A549 (cell line): ENCODE data around the gene TMIGD1. TPM values are rescaled to one million over a fixed set of nuclear protein-coding genes. Genes with fewer than 3 reads are reported as not detected.
"Not testable (repeated sequence)": the region's sequence is repeated elsewhere in the genome, so short reads cannot be mapped to it uniquely, and the experiment has no call there.

Experiments used
- ATAC-seq, 2 experiments: fragments of 200-7000 bp in 1 of 2; fragments of >200 bp in 1 of 2; cut with Nextera tagmentation in 1 of 2; cut with Tn5 transposase in 1 of 2; 3 replicates each; pipeline versions ENCODE4 v1.8.0 to v1.9.1; 2018 to 2020; ENCODE audit warnings: mild to moderate bottlenecking in 1 of 2, moderate library complexity in 1 of 2
- CTCF ChIA-PET: fragments of 300-600 bp; sonication (Branson Sonifier 250); formaldehyde crosslinking; extraction: SDS; loops from one replicate; lab custom pipeline; 2021; ENCODE audit warnings: antibody characterized with exemption, inconsistent platforms; lab: Yijun Ruan, JAX
- POLR2A ChIA-PET: fragments of 350-600 bp; formaldehyde crosslinking; extraction: SDS; loops from one replicate; lab custom pipeline; 2021; ENCODE audit warnings: antibody characterized with exemption, inconsistent platforms; lab: Yijun Ruan, JAX
- DNase-seq, 2 experiments: peaks; one replicate each; pipeline versions ENCODE4 v3.0.0 to v3.0.0-alpha.2; 2011 to 2016; ENCODE audit warnings: low read depth in 1 of 2, low spot score in 1 of 2
- FAIRE-seq: peaks from 2 replicates; lab custom pipeline; 2011; peaks lifted over from hg19 to GRCh38; lab: Jason Lieb, UNC
- H3K27ac ChIP-seq, 2 experiments: fragments of >200 bp; sonication (Bioruptor Twin); formaldehyde crosslinking; 3 replicates each; pipeline ENCODE4 v1.5.1; 2016 to 2017
- H3K4me1 ChIP-seq: fragments of >200 bp; sonication (Bioruptor Twin); formaldehyde crosslinking; 3 replicates; pipeline ENCODE4 v1.6.1; 2016
- H3K4me2 ChIP-seq: fragments of >200 bp; sonication (Bioruptor Twin); formaldehyde crosslinking; 3 replicates; pipeline ENCODE4 v1.6.1; 2016
- H3K4me3 ChIP-seq: fragments of >200 bp; sonication (Bioruptor Twin); formaldehyde crosslinking; 3 replicates; pipeline ENCODE4 v1.5.1; 2016
- H3K9me3 ChIP-seq: fragments of >200 bp; sonication (Bioruptor Twin); formaldehyde crosslinking; 3 replicates; pipeline ENCODE4 v1.6.1; 2016
- CEBPB ChIP-seq, 2 experiments: fragments of >200 bp in 1 of 2; sonication (Bioruptor Twin) in 1 of 2; formaldehyde crosslinking in 1 of 2; IDR thresholded peaks; 2 replicates each; pipeline ENCODE4 v1.6.1; 2012 to 2016
- CHD2 ChIP-seq: fragments of 150-350 bp; IDR thresholded peaks from 2 replicates; pipeline ENCODE4 v1.6.1; 2014; ENCODE audit warnings: low read length; ENCODE audit not compliant: partially characterized antibody
- CHD4 ChIP-seq: fragments of 200-600 bp; sonication (generic); IDR thresholded peaks from 2 replicates; pipeline ENCODE4 v1.6.1; 2016; ENCODE audit warnings: antibody characterized with exemption, mild to moderate bottlenecking, borderline replicate concordance
- EHF ChIP-seq: fragments of 250-450 bp; sonication (Bioruptor Pico); IDR thresholded peaks from 2 replicates; pipeline ENCODE4 v1.5.0; 2020; ENCODE audit warnings: mild to moderate bottlenecking
- ESRRA ChIP-seq: fragments of 150-350 bp; IDR thresholded peaks from 2 replicates; pipeline ENCODE4 v1.6.1; 2014; ENCODE audit warnings: mild to moderate bottlenecking, low read length, borderline replicate concordance
- FOSB ChIP-seq: fragments of 250-450 bp; sonication (Bioruptor Pico); IDR thresholded peaks from 2 replicates; pipeline ENCODE4 v1.5.0; 2020; ENCODE audit warnings: mild to moderate bottlenecking, moderate library complexity
- GATA3 ChIP-seq: IDR thresholded peaks from 2 replicates; pipeline ENCODE4 v1.6.1; 2012; ENCODE audit warnings: borderline replicate concordance
- HES2 ChIP-seq: fragments of >200 bp; sonication (Bioruptor Twin); formaldehyde crosslinking; IDR thresholded peaks from 2 replicates; pipeline ENCODE4 v1.6.1; 2016
- HEYL ChIP-seq: fragments of 250-450 bp; sonication (Bioruptor Pico); IDR thresholded peaks from 2 replicates; pipeline ENCODE4 v1.8.0; 2021; ENCODE audit warnings: mild to moderate bottlenecking, moderate library complexity
- HOXA7 ChIP-seq: fragments of 250-450 bp; sonication (Bioruptor Pico); IDR thresholded peaks from 2 replicates; pipeline ENCODE4 v1.5.0; 2020; ENCODE audit warnings: mild to moderate bottlenecking, moderate library complexity
- JUN ChIP-seq, 2 experiments: fragments of >200 bp; sonication (Bioruptor Twin); formaldehyde crosslinking; IDR thresholded peaks; 2 replicates in 1 of 2; 3 replicates in 1 of 2; pipeline ENCODE4 v1.6.1; 2016 to 2017
- POLR2A ChIP-seq: IDR thresholded peaks from 2 replicates; pipeline ENCODE4 v1.6.1; 2012; ENCODE audit warnings: mild to moderate bottlenecking, low read length
- POLR2AphosphoS2 ChIP-seq: conservative IDR thresholded peaks from 2 replicates; pipeline ENCODE4 v1.6.1; 2012; ENCODE audit warnings: low read length, improper control_type of control experiment, inconsistent platforms
- RFX5 ChIP-seq: fragments of 450-650 bp; IDR thresholded peaks from 2 replicates; pipeline ENCODE4 v1.7.1; 2014; ENCODE audit warnings: antibody characterized with exemption, mild to moderate bottlenecking, moderate library complexity
- SMC3 ChIP-seq: fragments of >200 bp; sonication (Bioruptor Twin); formaldehyde crosslinking; IDR thresholded peaks from 3 replicates; pipeline ENCODE4 v1.6.1; 2018; ENCODE audit warnings: inconsistent platforms
- TFCP2L1 ChIP-seq: fragments of 250-450 bp; sonication (Bioruptor Pico); IDR thresholded peaks from 2 replicates; pipeline ENCODE4 v1.5.0; 2021; ENCODE audit warnings: mild to moderate bottlenecking
- TP53 ChIP-seq: fragments of 250-450 bp; sonication (Bioruptor Pico); IDR thresholded peaks from 2 replicates; pipeline ENCODE4 v1.5.0; 2021; ENCODE audit warnings: mild to moderate bottlenecking, moderate library complexity
- WGBS: methylation state at CpG from one replicate; pipeline ENCODE4 v1.1.6; 2017; ENCODE audit errors: missing lambda C conversion rate; 5-methylcytosine and 5-hydroxymethylcytosine counted together
- polyA plus RNA-seq, 4 experiments: library from polyadenylated mRNA; depleted of rRNA in 3 of 4; stranded (reverse); fragments of >200 nt; fragmentation: RNase III in 1 of 4; extraction: RNeasy Plus Mini Kit Qiagen cat#74134 plus additional on column Dnase treatment in 1 of 4; gene quantifications; 2 replicates in 3 of 4; 3 replicates in 1 of 4; pipeline ENCODE4 v1.2.3, GENCODE V29; 2011 to 2017

Gene TMIGD1
- polyA plus RNA-seq, 2 of the 4 experiments (the other 2 are of a cell fraction) = not detected

DNA sequence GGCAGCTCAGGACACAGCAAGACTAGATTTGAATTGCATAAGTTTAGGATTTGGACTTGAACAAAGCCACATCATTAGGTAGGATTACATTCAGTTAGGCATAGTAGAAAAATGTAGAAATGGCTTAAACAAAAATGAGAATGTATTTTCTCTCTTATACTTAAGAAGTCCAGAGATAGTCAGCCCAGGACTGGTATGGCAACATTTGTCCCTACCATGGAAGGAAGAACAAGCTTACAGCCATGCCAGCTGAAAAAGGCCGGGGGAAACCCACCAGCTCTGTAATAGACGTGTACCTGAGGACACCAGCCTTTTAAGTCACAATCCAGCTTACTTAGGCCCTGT is 11.2 kb upstream of the TMIGD1 start:
- CTCF ChIA-PET = interaction anchor here (0.5 to 4.3 kb wide), 12 partner anchors 8 to 371 kb away, joined by 3 to 26 read pairs (median 4); partner anchors contain the start of genes GOSR1 and TMIGD1
- H3K4me2 ChIP-seq = peak overlapping the region; percentile 27
- FAIRE-seq (peak; percentile 73), ATAC-seq (peak in 1 of 2 experiments; percentile 9; a peak in 3 of 6 replicates), DNase-seq (no peak)
- WGBS = 78% methylated on average over 2 of the region's 2 CpGs
- POLR2A ChIA-PET = interaction anchor here (0.6 to 1.5 kb wide), 3 partner anchors 11 to 132 kb away, joined by 3 read pairs; partner anchors contain the start of gene GOSR1
- H3K27ac ChIP-seq = peak overlapping the region; percentile 77 to 82
- no peaks in the 10 kb centered on the region for H3K9me3 ChIP-seq
- H3K4me3 ChIP-seq = no peak overlapping the region
- TF ChIP-seq SMC3 = no peak
- 0 out of 2 replicates have a peak, but pooled peaks have one; percentile 51 for TF ChIP-seq HEYL (CRISPR knock-in tag)
- TF ChIP-seq, all 56 proteins: peak for 1
- peaks cover 40% of the 10 kb centered on the region for H3K4me1 ChIP-seq

GRCh38 chr17:30344283-30345088 is 10.6 kb upstream of the TMIGD1 start:
- 16% methylated on average over 9 of the region's 9 CpGs for WGBS
- ChIA-PET CTCF (interaction anchor here (0.5 to 4.3 kb wide), 14 partner anchors 8 to 370 kb away, joined by 3 to 26 read pairs (median 3); partner anchors contain the start of genes BLMH, GOSR1 and TMIGD1), POLR2A (interaction anchor here (0.6 to 1.5 kb wide), 3 partner anchors 11 to 133 kb away, joined by 3 read pairs; partner anchors contain the start of gene GOSR1)
- Histone ChIP-seq H3K9me3 (no peaks in the 10 kb centered on the region), H3K4me3 (no peak overlapping the region), H3K4me1 (peaks cover 44% of the 10 kb centered on the region), H3K4me2 (peak overlapping the region; percentile 27), H3K27ac (peak overlapping the region; percentile 77 to 82)
- DNase-seq (peak in 1 of 2 experiments; percentile 85), ATAC-seq (peak; percentile 66 to 70), FAIRE-seq (no peak)
- TF ChIP-seq CEBPB (IDR thresholded peaks at IDR 0.05) = peak; percentile 90
- TF ChIP-seq JUN (IDR thresholded peaks at IDR 0.05) = peak in 1 of 2 experiments; percentile 41; a peak in 1 of 5 replicates
- no peak for TF ChIP-seq FOSB (CRISPR knock-in tag)
- 0 out of 2 replicates have a peak, but pooled peaks have one; percentile 8 for TF ChIP-seq HES2
- peak; percentile 34; the same call in 1 of the 2 replicates for TF ChIP-seq GATA3

- peak overlapping the region; percentile 77 to 82 for H3K27ac ChIP-seq
- peaks cover 44% of the 10 kb centered on the region for H3K4me1 ChIP-seq
- peak overlapping the region; percentile 27 for H3K4me2 ChIP-seq
- TF ChIP-seq RFX5 = no peak
- TF ChIP-seq CHD2 = no peak
- no peak for TF ChIP-seq POLR2AphosphoS2
- no peak for TF ChIP-seq TP53 (CRISPR knock-in tag)
- no peak for TF ChIP-seq ESRRA
- TF ChIP-seq SMC3 = no peak
- TF ChIP-seq TFCP2L1 (CRISPR knock-in tag) = no peak
- TF ChIP-seq HOXA7 (CRISPR knock-in tag) = no peak
- TF ChIP-seq EHF (CRISPR knock-in tag) = no peak
- TF ChIP-seq CHD4 = no peak
- TF ChIP-seq POLR2A = no peak
- DNase-seq (no peak), ATAC-seq (no peak), FAIRE-seq (no peak)
- ChIA-PET CTCF (interaction anchor here (1.0 to 4.3 kb wide), 7 partner anchors 16 to 371 kb away, joined by 3 to 14 read pairs (median 3); partner anchors contain the start of genes BLMH and GOSR1), POLR2A (no interaction called here)
- H3K9me3 ChIP-seq = no peaks in the 10 kb centered on the region
- WGBS = 87% methylated on average over 4 of the region's 4 CpGs
- H3K4me3 ChIP-seq = no peak overlapping the region
These were observed 9.9 kb upstream of the TMIGD1 start for GRCh38 chr17:30343796-30344195.

DNA sequence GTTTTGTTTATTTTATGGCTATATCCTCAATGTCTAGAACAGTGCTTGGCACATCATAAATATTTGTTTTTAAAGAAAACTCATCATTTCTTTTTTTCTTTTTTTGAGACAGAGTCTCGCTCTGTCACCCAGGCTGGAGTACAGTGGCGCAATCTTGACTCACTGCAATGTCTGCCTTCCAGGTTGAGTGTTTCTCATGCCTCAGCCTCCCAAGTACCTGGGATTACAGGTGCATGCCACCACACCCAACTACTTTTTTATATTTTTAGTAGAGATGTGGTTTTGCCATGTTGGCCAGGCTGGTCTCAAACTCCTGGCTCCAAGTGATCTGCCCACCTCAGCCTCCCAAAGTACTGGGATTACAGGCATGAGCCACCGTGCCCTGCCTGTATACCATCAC is 9.4 kb upstream of the TMIGD1 start:
- H3K9me3 ChIP-seq, ATAC-seq, POLR2A ChIA-PET, H3K4me2 ChIP-seq, DNase-seq, FAIRE-seq, H3K4me3 ChIP-seq: not testable (repeated sequence)
- peaks cover 44% of the 10 kb centered on the region for H3K4me1 ChIP-seq
- peak overlapping the region; percentile 77 to 82; a peak in 3 of 6 replicates for H3K27ac ChIP-seq
- CTCF ChIA-PET = interaction anchor here (1.0 to 4.3 kb wide), 7 partner anchors 16 to 371 kb away, joined by 3 to 14 read pairs (median 3); partner anchors contain the start of genes BLMH and GOSR1
- WGBS = 91% methylated on average over 3 of the region's 3 CpGs
